B cell (primary cell): ENCODE data around the gene PTPRF. TPM values are rescaled to one million over a fixed set of nuclear protein-coding genes. Genes with fewer than 3 reads are reported as not detected.

Experiments
- ATAC-seq: fragments of 200-7000 bp; cut with Tn5 transposase; one replicate; pipeline ENCODE4 v1.10.0; 2021; ENCODE audit warnings: low read depth, mild to moderate bottlenecking, moderate number of reproducible peaks, moderate library complexity
- CTCF ChIA-PET: fragments of 350-600 bp; sonication (Branson Sonifier 250); formaldehyde crosslinking; loops from one replicate; lab custom pipeline; 2021; ENCODE audit warnings: antibody characterized with exemption, inconsistent platforms; lab: Charles Lee
- POLR2A ChIA-PET: fragments of 350-600 bp; sonication (Branson Sonifier 250); formaldehyde crosslinking; loops from one replicate; lab custom pipeline; 2021; ENCODE audit warnings: antibody characterized with exemption; lab: Charles Lee
- DNase-seq: peaks from one replicate; pipeline ENCODE4 v3.0.0; 2013
- H2AFZ ChIP-seq: 2 replicates; pipeline ENCODE4 v1.6.1; 2012; ENCODE audit warnings: mild to moderate bottlenecking, low read depth, low read length; ENCODE audit not compliant: insufficient read depth, poor library complexity, severe bottlenecking
- H3K27ac ChIP-seq, 2 donors: 1 replicate in 1 of 2; 2 replicates in 1 of 2; pipeline ENCODE4 v1.5.1; 2012 to 2013; ENCODE audit warnings: low read length in 2 of 2, mild to moderate bottlenecking in 2 of 2, moderate library complexity in 1 of 2
- H3K27me3 ChIP-seq, 4 experiments: fragments of 200-600 bp in 1 of 4; sonication (generic) in 1 of 4; replicated peaks in 1 of 4; 1 replicate in 2 of 4; 2 replicates in 2 of 4; pipeline versions ENCODE4 v1.6.1 to v1.7.0; 2013 to 2016; ENCODE audit warnings: low read length in 3 of 4, mild to moderate bottlenecking in 2 of 4, mixed read lengths in 1 of 4, moderate library complexity in 1 of 4; ENCODE audit not compliant: insufficient read depth in 4 of 4, control insufficient read depth in 3 of 4; ENCODE audit errors: control extremely low read depth in 1 of 4
- H3K36me3 ChIP-seq, 2 experiments: replicated peaks in 1 of 2; 1 replicate in 1 of 2; 2 replicates in 1 of 2; pipeline versions ENCODE4 v1.6.1 to v1.7.1; 2013; ENCODE audit warnings: low read length in 1 of 2; ENCODE audit not compliant: insufficient read depth in 2 of 2, control insufficient read depth in 1 of 2; ENCODE audit errors: control extremely low read depth in 1 of 2, extremely low read depth in 1 of 2
- H3K4me1 ChIP-seq, 2 donors: fragments of 200-600 bp in 1 of 2; sonication (generic) in 1 of 2; 1 replicate in 1 of 2; 2 replicates in 1 of 2; pipeline versions ENCODE4 v1.5.1 to v1.6.1; 2013 to 2017; ENCODE audit warnings: low read length in 2 of 2; ENCODE audit not compliant: control insufficient read depth in 2 of 2, insufficient read depth in 2 of 2
- H3K4me2 ChIP-seq: replicated peaks from 2 replicates; pipeline ENCODE3; 2012; ENCODE audit warnings: mild to moderate bottlenecking, low read depth, low read length; ENCODE audit not compliant: poor library complexity, severe bottlenecking
- H3K4me3 ChIP-seq, 5 experiments: fragments of 200-600 bp in 1 of 5; sonication (generic) in 1 of 5; 1 replicate in 3 of 5; 2 replicates in 2 of 5; pipeline versions ENCODE4 v1.5.1 to v1.7.0; 2011 to 2016; ENCODE audit warnings: low read length in 4 of 5, mild to moderate bottlenecking in 4 of 5, low read depth in 2 of 5, control low read depth in 1 of 5, moderate library complexity in 1 of 5; ENCODE audit not compliant: insufficient read depth in 1 of 5; ENCODE audit errors: control extremely low read depth in 1 of 5, extremely low read depth in 1 of 5
- H3K79me2 ChIP-seq: fragments of 200-600 bp; sonication (generic); one replicate; pipeline ENCODE4 v1.6.0; 2016; ENCODE audit warnings: low read length; ENCODE audit not compliant: control insufficient read depth, insufficient read depth
- H3K9ac ChIP-seq: fragments of 200-600 bp; sonication (generic); 2 replicates; pipeline ENCODE4 v1.6.1; 2017; ENCODE audit warnings: mild to moderate bottlenecking, low read length, moderate library complexity
- H3K9me3 ChIP-seq, 3 donors: one replicate each; pipeline versions ENCODE4 v1.6.1 to v1.7.1; 2013; ENCODE audit warnings: low read length in 2 of 3; ENCODE audit not compliant: control insufficient read depth in 2 of 3, insufficient read depth in 1 of 3; ENCODE audit errors: control extremely low read depth in 1 of 3
- H4K20me1 ChIP-seq: 2 replicates; pipeline ENCODE4 v1.6.0; 2012; ENCODE audit warnings: mild to moderate bottlenecking, low read length; ENCODE audit not compliant: insufficient read depth, control insufficient read depth, poor library complexity, severe bottlenecking
- H3K27ac Mint-ChIP-seq: one replicate; pipeline ENCODE4 v1.8.0; 2021; ENCODE audit warnings: mixed read lengths
- H3K27me3 Mint-ChIP-seq: one replicate; pipeline ENCODE4 v1.8.0; 2021; ENCODE audit warnings: mixed read lengths
- H3K4me1 Mint-ChIP-seq: one replicate; pipeline ENCODE4 v1.8.0; 2021; ENCODE audit warnings: mixed read lengths
- H3K4me3 Mint-ChIP-seq: one replicate; pipeline ENCODE4 v1.8.0; 2021; ENCODE audit warnings: mixed read lengths
- H3K9me3 Mint-ChIP-seq: one replicate; pipeline ENCODE4 v1.8.0; 2022; ENCODE audit warnings: mixed read lengths; ENCODE audit not compliant: insufficient read depth
- EZH2 ChIP-seq: IDR thresholded peaks from 2 replicates; pipeline ENCODE4 v1.6.1; 2012; ENCODE audit warnings: borderline replicate concordance, low read depth, mild to moderate bottlenecking, moderate library complexity, low read length; ENCODE audit not compliant: insufficient read depth, poor library complexity, severe bottlenecking
- WGBS: methylation state at CpG from one replicate; pipeline ENCODE4 v1.1.5; 2013; ENCODE audit warnings: missing lambda C conversion rate; ENCODE audit not compliant: insufficient coverage; 5-methylcytosine and 5-hydroxymethylcytosine counted together
- intact Hi-C: fragments of 100-400 bp; cut with micrococcal nuclease; formaldehyde crosslinking; loops from one replicate; pipeline ENCODE4 v1.10.0; 2022
- polyA plus RNA-seq: library from polyadenylated mRNA; depleted of rRNA; stranded (reverse); fragments of >200 nt; gene quantifications from 2 replicates; pipeline ENCODE4 v1.2.3, GENCODE V29; 2012
- total RNA-seq, 2 donors: library from RNA; stranded (reverse); fragments of 120-200 nt in 1 of 2; gene quantifications; 1 replicate in 1 of 2; 2 replicates in 1 of 2; pipeline versions ENCODE4 v1.2.3 to v1.2.4, GENCODE V29; 2013 to 2022
- TF ChIP-seq, protein P1 (sequence below): fragments of 200-600 bp; IDR thresholded peaks from one replicate; pipeline ENCODE4 v1.8.0; 2022; ENCODE audit warnings: antibody characterized with exemption, mild to moderate bottlenecking

The PTPRF gene
- total and polyA plus RNA-seq, 2 donors (not counting 1 experiment from before 2014, with no cell fraction given) = 0.07 to 0.13 TPM

DNA sequence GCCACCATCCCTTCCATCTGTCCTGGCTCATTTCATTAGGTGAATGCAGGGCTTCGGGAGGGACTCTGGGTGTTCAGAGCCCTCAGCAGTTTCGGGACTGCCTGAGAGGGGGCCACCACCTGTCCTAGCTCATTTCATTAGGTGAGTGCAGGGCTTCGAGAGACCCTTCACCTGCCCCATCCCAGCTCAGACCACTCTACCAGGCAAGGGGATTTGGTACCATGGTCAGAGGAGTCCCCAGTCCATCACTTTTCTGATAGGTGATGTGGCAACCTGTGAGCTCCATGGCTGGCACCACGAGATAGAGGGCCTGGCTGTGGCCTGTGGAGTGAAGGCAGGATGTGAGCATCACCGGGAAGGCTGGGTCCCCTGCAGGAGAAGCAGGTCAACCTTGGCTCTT lies 86.3 kb downstream of the PTPRF start:
- CTCF ChIA-PET = no interaction called here
- 90% methylated on average over 3 of the region's 5 CpGs for WGBS

DNA sequence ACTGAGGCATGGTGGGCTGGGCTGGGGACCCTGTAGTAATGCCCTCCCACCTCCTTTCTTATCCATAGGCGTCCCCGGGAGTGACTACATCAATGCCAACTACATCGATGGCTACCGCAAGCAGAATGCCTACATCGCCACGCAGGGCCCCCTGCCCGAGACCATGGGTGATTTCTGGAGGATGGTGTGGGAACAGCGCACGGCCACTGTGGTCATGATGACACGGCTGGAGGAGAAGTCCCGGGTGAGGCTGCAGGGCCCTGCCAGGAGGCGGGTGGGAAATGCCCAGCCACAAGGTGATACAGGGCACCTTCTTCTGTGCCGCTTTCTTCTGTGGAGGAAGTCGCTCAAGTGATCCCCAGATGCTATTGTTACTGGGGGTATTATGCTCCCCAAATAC lies 87.0 kb downstream of the PTPRF start:
- Histone ChIP-seq H3K4me1 (no peaks in the 10 kb centered on the region), H3K36me3 (no peaks in the 10 kb centered on the region), H3K4me2 (no peak overlapping the region), H3K9me3 (no peaks in the 10 kb centered on the region), H4K20me1 (no peaks in the 10 kb centered on the region), H2AFZ (no peak overlapping the region), H3K27ac (no peak overlapping the region), H3K27me3 (no peaks in the 10 kb centered on the region), H3K79me2 (no peaks in the 10 kb centered on the region), H3K4me3 (no peak overlapping the region), H3K9ac (no peak overlapping the region)
- Mint-ChIP-seq H3K27ac (no peak overlapping the region), H3K4me3 (no peak overlapping the region), H3K27me3 (peaks cover 7% of the 10 kb centered on the region), H3K9me3 (no peaks in the 10 kb centered on the region), H3K4me1 (no peaks in the 10 kb centered on the region)
- CTCF ChIA-PET = no interaction called here
- TF ChIP-seq, protein P1, sequence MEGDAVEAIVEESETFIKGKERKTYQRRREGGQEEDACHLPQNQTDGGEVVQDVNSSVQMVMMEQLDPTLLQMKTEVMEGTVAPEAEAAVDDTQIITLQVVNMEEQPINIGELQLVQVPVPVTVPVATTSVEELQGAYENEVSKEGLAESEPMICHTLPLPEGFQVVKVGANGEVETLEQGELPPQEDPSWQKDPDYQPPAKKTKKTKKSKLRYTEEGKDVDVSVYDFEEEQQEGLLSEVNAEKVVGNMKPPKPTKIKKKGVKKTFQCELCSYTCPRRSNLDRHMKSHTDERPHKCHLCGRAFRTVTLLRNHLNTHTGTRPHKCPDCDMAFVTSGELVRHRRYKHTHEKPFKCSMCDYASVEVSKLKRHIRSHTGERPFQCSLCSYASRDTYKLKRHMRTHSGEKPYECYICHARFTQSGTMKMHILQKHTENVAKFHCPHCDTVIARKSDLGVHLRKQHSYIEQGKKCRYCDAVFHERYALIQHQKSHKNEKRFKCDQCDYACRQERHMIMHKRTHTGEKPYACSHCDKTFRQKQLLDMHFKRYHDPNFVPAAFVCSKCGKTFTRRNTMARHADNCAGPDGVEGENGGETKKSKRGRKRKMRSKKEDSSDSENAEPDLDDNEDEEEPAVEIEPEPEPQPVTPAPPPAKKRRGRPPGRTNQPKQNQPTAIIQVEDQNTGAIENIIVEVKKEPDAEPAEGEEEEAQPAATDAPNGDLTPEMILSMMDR = no peak
- no peak for TF ChIP-seq EZH2
- no peak for ATAC-seq
- 96% methylated on average over 14 of the region's 14 CpGs for WGBS
- no peak for DNase-seq
- intact Hi-C loops = no loop called here
- POLR2A ChIA-PET = no interaction called here

More for the DNA sequence above, 86.3 kb downstream of the PTPRF start:
- no peaks in the 10 kb centered on the region for H3K4me1 ChIP-seq
- H3K27me3 ChIP-seq = no peaks in the 10 kb centered on the region
- Mint-ChIP-seq H3K27ac (no peak overlapping the region), H3K9me3 (no peaks in the 10 kb centered on the region), H3K4me1 (no peaks in the 10 kb centered on the region), H3K27me3 (peaks cover 11% of the 10 kb centered on the region), H3K4me3 (no peak overlapping the region)
- no peak overlapping the region for H2AFZ ChIP-seq
- POLR2A ChIA-PET = interaction anchor here (0.6 kb wide), 1 partner anchor 445 kb away, joined by 5 read pairs; the partner anchor contains the start of genes CFAP57 and EBNA1BP2
- no peak overlapping the region for H3K9ac ChIP-seq
- ATAC-seq = no peak
- H3K9me3 ChIP-seq = no peaks in the 10 kb centered on the region
- no peak overlapping the region for H3K27ac ChIP-seq
- H4K20me1 ChIP-seq = no peaks in the 10 kb centered on the region
- no peak overlapping the region for H3K4me2 ChIP-seq
- H3K36me3 ChIP-seq = no peaks in the 10 kb centered on the region
- H3K79me2 ChIP-seq = no peaks in the 10 kb centered on the region
- TF ChIP-seq, protein P1 = no peak
- TF ChIP-seq EZH2 = no peak
- DNase-seq = no peak
- H3K4me3 ChIP-seq = no peak overlapping the region
- intact Hi-C loops = no loop called here
